GM18511 (cell line): ENCODE data around the gene PLCB3.

Experiments
- ATAC-seq: cut with Tn5 transposase; IDR thresholded peaks from one replicate; pipeline ENCODE4 v1.9.1; 2021; ENCODE audit warnings: mild to moderate bottlenecking, moderate library complexity; ENCODE audit not compliant: unreplicated experiment

Gene PLCB3

GRCh38 chr11:64249563-64250414, 1.5 kb upstream of the PLCB3 start:
- no peak for ATAC-seq

GRCh38 chr11:64250415-64251015, 815 bp upstream of the PLCB3 start:
- no peak for ATAC-seq

GRCh38 chr11:64251753-64252002, 348 bp downstream of the PLCB3 start:
- no peak for ATAC-seq

GRCh38 chr11:64252003-64252872, 908 bp downstream of the PLCB3 start:
- ATAC-seq: no peak

GRCh38 chr11:64253043-64253442, 1.7 kb downstream of the PLCB3 start:
- ATAC-seq: no peak

GRCh38 chr11:64253481-64253880, 2.2 kb downstream of the PLCB3 start:
- no peak for ATAC-seq

- no peak for ATAC-seq
Measured at GRCh38 chr11:64254326-64254725, 3.0 kb downstream of the PLCB3 start.

GRCh38 chr11:64255135-64256128, 4.1 kb downstream of the PLCB3 start:
- ATAC-seq: no peak

GRCh38 chr11:64256300-64256699, 5.0 kb downstream of the PLCB3 start:
- no peak for ATAC-seq

GRCh38 chr11:64258356-64258755, 7.0 kb downstream of the PLCB3 start:
- ATAC-seq: no peak

- no peak for ATAC-seq
Measured at GRCh38 chr11:64258946-64259532, 7.7 kb downstream of the PLCB3 start.

GRCh38 chr11:64259533-64260067, 8.3 kb downstream of the PLCB3 start:
- no peak for ATAC-seq

- ATAC-seq: no peak
Measured at GRCh38 chr11:64260147-64260708, 8.9 kb downstream of the PLCB3 start.

GRCh38 chr11:64261556-64262080, 10.3 kb downstream of the PLCB3 start:
- no peak for ATAC-seq

- ATAC-seq: no peak
Measured at GRCh38 chr11:64262271-64263002, 11.1 kb downstream of the PLCB3 start.

- no peak for ATAC-seq
Measured at GRCh38 chr11:64263021-64263946, 12.0 kb downstream of the PLCB3 start.

GRCh38 chr11:64263947-64264317, 12.6 kb downstream of the PLCB3 start:
- no peak for ATAC-seq

GRCh38 chr11:64264371-64264852, 13.1 kb downstream of the PLCB3 start:
- ATAC-seq: no peak
